OCI-LY7 (cell line): ENCODE results near the gene RNF5. TPM values are rescaled to one million over a fixed set of nuclear protein-coding genes. Genes with fewer than 3 reads are reported as not detected.

Source experiments
- BruUV-seq: library from RNA; stranded (reverse); fragments of 400-500 nt; replicated peaks from 2 replicates; lab custom pipeline; 2021; lab: Mats Ljungman, UMichigan
- CTCF ChIA-PET: fragments of 300-600 bp; sonication (Branson Sonifier 250); formaldehyde crosslinking; loops from one replicate; lab custom pipeline; 2022; ENCODE audit warnings: antibody characterized with exemption; ENCODE audit not compliant: unreplicated experiment; lab: Charles Lee
- POLR2A ChIA-PET: fragments of 300-600 bp; sonication (Branson Sonifier 250); formaldehyde crosslinking; loops from one replicate; lab custom pipeline; 2022; ENCODE audit warnings: antibody characterized with exemption; lab: Charles Lee
- DNase-seq: peaks from one replicate; pipeline ENCODE4 v3.0.0-alpha.2; 2015; ENCODE audit warnings: low spot score
- H2AFZ ChIP-seq: fragments of 200-600 bp; sonication (generic), shearing (Covaris generic); 2 replicates; pipeline ENCODE4 v1.6.1; 2014; ENCODE audit warnings: mild to moderate bottlenecking, antibody characterized with exemption, low read length, moderate library complexity
- H3K27ac ChIP-seq: fragments of 200-600 bp; sonication (generic); 2 replicates; pipeline ENCODE4 v1.5.1; 2014; ENCODE audit warnings: mixed run types, low read depth, mild to moderate bottlenecking, moderate library complexity, low read length, inconsistent platforms; ENCODE audit not compliant: poor library complexity, severe bottlenecking
- H3K36me3 ChIP-seq: fragments of 200-600 bp; sonication (generic); 2 replicates; pipeline ENCODE4 v1.6.1; 2014; ENCODE audit warnings: mild to moderate bottlenecking, antibody characterized with exemption, low read length, moderate library complexity, mixed read lengths; ENCODE audit not compliant: insufficient read depth
- H3K4me1 ChIP-seq: fragments of 200-600 bp; sonication (generic); 2 replicates; pipeline ENCODE4 v1.5.1; 2014; ENCODE audit warnings: mild to moderate bottlenecking, low read length; ENCODE audit not compliant: insufficient read depth, poor library complexity, severe bottlenecking
- H3K4me2 ChIP-seq: fragments of 200-600 bp; sonication (generic); 2 replicates; pipeline ENCODE4 v1.6.1; 2014; ENCODE audit warnings: mild to moderate bottlenecking, low read length
- H3K4me3 ChIP-seq: fragments of 200-600 bp; sonication (generic); 2 replicates; pipeline ENCODE4 v1.5.1; 2014; ENCODE audit warnings: mild to moderate bottlenecking, low read depth, low read length; ENCODE audit not compliant: poor library complexity, severe bottlenecking
- H3K79me2 ChIP-seq: fragments of 200-600 bp; sonication (generic); 2 replicates; pipeline ENCODE4 v1.6.1; 2016; ENCODE audit warnings: low read depth, mild to moderate bottlenecking, low read length, moderate library complexity, mixed read lengths; ENCODE audit not compliant: insufficient read depth
- H3K9me2 ChIP-seq: fragments of 200-600 bp; sonication (generic); 2 replicates; pipeline ENCODE4 v1.6.1; 2016; ENCODE audit warnings: mild to moderate bottlenecking, low read length, mixed read lengths; ENCODE audit not compliant: insufficient read depth
- H3K9me3 ChIP-seq: fragments of 200-600 bp; sonication (generic); 2 replicates; pipeline ENCODE4 v1.6.1; 2014; ENCODE audit warnings: mild to moderate bottlenecking, mixed run types, low read length, mixed read lengths
- H4K20me1 ChIP-seq: fragments of 200-600 bp; sonication (generic); 2 replicates; pipeline ENCODE4 v1.6.1; 2014; ENCODE audit warnings: mild to moderate bottlenecking, antibody characterized with exemption, low read length, moderate library complexity, mixed read lengths; ENCODE audit not compliant: insufficient read depth
- EZH2phosphoT487 ChIP-seq: fragments of 200-600 bp; sonication (generic); IDR thresholded peaks from 2 replicates; pipeline ENCODE4 v1.6.1; 2018; ENCODE audit warnings: low read depth, borderline replicate concordance, mild to moderate bottlenecking, mixed run types, antibody characterized with exemption, low read length, moderate library complexity, mixed read lengths
- intact Hi-C: fragments of 100-400 bp; cut with micrococcal nuclease; formaldehyde crosslinking; loops from one replicate; pipeline ENCODE4 v1.10.0; 2022; ENCODE audit not compliant: unreplicated experiment
- total RNA-seq, 2 experiments: library from RNA; depleted of rRNA in 1 of 2; stranded (reverse); fragments of >200 nt in 1 of 2; shearing (Covaris generic) in 1 of 2; gene quantifications; 2 replicates each; pipeline ENCODE4 v1.2.3, GENCODE V29; 2014 to 2022
- TF ChIP-seq, protein P1 (sequence below): fragments of 200-600 bp; sonication (generic); conservative IDR thresholded peaks from 2 replicates; pipeline ENCODE4 v1.5.1; 2014; ENCODE audit warnings: mild to moderate bottlenecking, antibody characterized with exemption, low read length, moderate library complexity, mixed read lengths

Gene RNF5
- total RNA-seq, 2 experiments from 2014 or later = 50.6 to 59.9 TPM

- no peak within 1 kb of the TSS for H3K4me3 ChIP-seq
- BruUV-seq = no TSS peak
- ChIA-PET POLR2A (interaction anchor here (0.5 to 0.6 kb wide), 2 partner anchors 21 to 512 kb away, joined by 3 read pairs; partner anchors contain the start of gene BAG6), CTCF (no interaction called here)
- peaks cover 10% of the 10 kb centered on the region for H3K4me1 ChIP-seq
- H3K79me2 ChIP-seq = no peaks in the 10 kb centered on the region
- H3K4me2 ChIP-seq = no peak within 1 kb of the TSS
- no peak for DNase-seq
- no peak within 1 kb of the TSS for H3K27ac ChIP-seq
- no peaks in the 10 kb centered on the region for H3K9me2 ChIP-seq
- no peaks in the 10 kb centered on the region for H3K9me3 ChIP-seq
- peaks cover 53% of the 10 kb centered on the region for H3K36me3 ChIP-seq
- no peaks in the 10 kb centered on the region for H4K20me1 ChIP-seq
- intact Hi-C loops = no loop called here
- no peak within 1 kb of the TSS for H2AFZ ChIP-seq
- no peak for TF ChIP-seq EZH2phosphoT487
- TF ChIP-seq, protein P1, sequence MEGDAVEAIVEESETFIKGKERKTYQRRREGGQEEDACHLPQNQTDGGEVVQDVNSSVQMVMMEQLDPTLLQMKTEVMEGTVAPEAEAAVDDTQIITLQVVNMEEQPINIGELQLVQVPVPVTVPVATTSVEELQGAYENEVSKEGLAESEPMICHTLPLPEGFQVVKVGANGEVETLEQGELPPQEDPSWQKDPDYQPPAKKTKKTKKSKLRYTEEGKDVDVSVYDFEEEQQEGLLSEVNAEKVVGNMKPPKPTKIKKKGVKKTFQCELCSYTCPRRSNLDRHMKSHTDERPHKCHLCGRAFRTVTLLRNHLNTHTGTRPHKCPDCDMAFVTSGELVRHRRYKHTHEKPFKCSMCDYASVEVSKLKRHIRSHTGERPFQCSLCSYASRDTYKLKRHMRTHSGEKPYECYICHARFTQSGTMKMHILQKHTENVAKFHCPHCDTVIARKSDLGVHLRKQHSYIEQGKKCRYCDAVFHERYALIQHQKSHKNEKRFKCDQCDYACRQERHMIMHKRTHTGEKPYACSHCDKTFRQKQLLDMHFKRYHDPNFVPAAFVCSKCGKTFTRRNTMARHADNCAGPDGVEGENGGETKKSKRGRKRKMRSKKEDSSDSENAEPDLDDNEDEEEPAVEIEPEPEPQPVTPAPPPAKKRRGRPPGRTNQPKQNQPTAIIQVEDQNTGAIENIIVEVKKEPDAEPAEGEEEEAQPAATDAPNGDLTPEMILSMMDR = no peak
These were observed 13.9 kb upstream of the RNF5 start, which contains the start of gene EGFL8 for GRCh38 chr6:32164295-32164694. Gene EGFL8 (plus strand): TSS chr6:32164595. CDS start chr6:32166166, 1,571 bp downstream.

DNA sequence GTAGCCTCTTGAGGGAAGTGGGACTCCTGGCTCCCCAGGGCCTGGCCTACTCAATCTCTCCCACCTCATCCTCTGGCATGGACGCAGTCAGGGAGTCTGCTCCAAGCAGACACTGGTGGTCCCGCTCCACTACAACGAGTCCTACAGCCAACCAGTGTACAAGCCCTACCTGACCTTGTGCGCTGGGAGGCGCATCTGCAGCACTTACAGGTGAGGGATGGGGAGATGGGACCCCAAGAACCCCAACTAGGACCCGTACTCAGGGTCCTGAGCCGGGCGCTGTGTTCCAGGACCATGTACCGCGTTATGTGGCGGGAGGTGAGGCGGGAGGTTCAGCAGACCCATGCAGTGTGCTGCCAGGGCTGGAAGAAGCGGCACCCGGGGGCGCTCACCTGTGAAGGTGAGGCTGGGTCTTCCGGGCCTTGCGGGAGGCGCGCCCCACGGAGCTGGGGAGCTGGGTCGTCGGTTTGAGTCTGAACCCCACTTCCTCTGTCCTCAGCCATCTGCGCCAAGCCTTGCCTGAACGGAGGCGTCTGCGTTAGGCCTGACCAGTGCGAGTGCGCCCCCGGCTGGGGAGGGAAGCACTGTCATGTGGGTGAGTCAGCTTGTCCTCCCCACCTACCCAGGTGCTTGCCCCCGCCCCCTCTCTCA is 11.7 kb upstream of the RNF5 start:
- CTCF ChIA-PET = no interaction called here
- no peak overlapping the region for H3K4me3 ChIP-seq
- peaks cover 59% of the 10 kb centered on the region for H3K36me3 ChIP-seq
- no TSS peak for BruUV-seq
- no peaks in the 10 kb centered on the region for H4K20me1 ChIP-seq
- no peak for DNase-seq
- no peak overlapping the region for H2AFZ ChIP-seq
- H3K4me2 ChIP-seq = no peak overlapping the region; the same call in 1 of the 2 replicates
- POLR2A ChIA-PET = no interaction called here
- no peaks in the 10 kb centered on the region for H3K79me2 ChIP-seq
- no peaks in the 10 kb centered on the region for H3K9me2 ChIP-seq
- intact Hi-C loops = no loop called here
- no peak for TF ChIP-seq EZH2phosphoT487
- TF ChIP-seq, protein P1 = peak; percentile 41
- no peak overlapping the region for H3K27ac ChIP-seq
- no peaks in the 10 kb centered on the region for H3K9me3 ChIP-seq
- peaks cover 10% of the 10 kb centered on the region for H3K4me1 ChIP-seq

DNA sequence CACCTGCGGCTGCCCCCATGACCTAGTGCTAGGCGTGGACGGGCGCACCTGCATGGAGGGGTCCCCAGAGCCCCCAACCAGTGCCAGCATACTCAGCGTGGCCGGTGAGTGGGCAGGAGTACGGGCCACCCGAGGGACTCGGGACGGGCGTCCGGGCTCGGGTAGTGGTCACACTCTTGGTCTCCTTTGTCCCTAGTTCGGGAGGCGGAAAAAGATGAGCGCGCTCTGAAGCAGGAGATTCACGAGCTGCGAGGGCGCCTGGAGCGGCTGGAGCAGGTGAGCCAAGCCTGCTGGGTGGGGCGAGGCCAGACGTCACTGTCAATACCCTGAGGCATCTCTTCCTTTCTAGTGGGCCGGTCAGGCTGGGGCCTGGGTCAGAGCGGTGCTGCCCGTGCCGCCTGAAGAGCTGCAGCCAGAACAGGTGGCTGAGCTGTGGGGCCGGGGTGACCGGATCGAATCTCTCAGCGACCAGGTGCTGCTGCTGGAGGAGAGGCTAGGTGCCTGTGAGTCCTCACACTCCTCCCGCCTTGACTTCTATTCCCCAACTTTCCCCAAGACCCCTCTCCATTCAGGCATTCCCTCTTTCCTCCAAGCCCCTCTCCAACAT is 10.9 kb upstream of the RNF5 start:
- DNase-seq = no peak
- CTCF ChIA-PET = no interaction called here
- H3K9me2 ChIP-seq = no peaks in the 10 kb centered on the region
- H3K4me1 ChIP-seq = peaks cover 10% of the 10 kb centered on the region
- H3K4me3 ChIP-seq = no peak overlapping the region
- peaks cover 56% of the 10 kb centered on the region for H3K36me3 ChIP-seq
- no peak overlapping the region for H2AFZ ChIP-seq
- no peaks in the 10 kb centered on the region for H3K9me3 ChIP-seq
- POLR2A ChIA-PET = no interaction called here
- H3K79me2 ChIP-seq = no peaks in the 10 kb centered on the region
- H3K4me2 ChIP-seq = no peak overlapping the region
- no TSS peak for BruUV-seq
- TF ChIP-seq, protein P1 = no peak
- no peak for TF ChIP-seq EZH2phosphoT487
- intact Hi-C loops = no loop called here
- no peaks in the 10 kb centered on the region for H4K20me1 ChIP-seq
- H3K27ac ChIP-seq = no peak overlapping the region
